Thoracic aorta (tissue), 2 donors: ENCODE data around the gene SLC35G3. TPM values are rescaled to one million over a fixed set of nuclear protein-coding genes. Genes with fewer than 3 reads are reported as not detected.

Source experiments
- ATAC-seq: fragments of 150-250 bp; one replicate; pipeline ENCODE4 v1.8.0; 2017; ENCODE audit warnings: low read depth; ENCODE audit not compliant: insufficient number of reproducible peaks, low FRiP score
- DNase-seq: peaks from one replicate; pipeline ENCODE4 v3.0.0-alpha.2; 2020; ENCODE audit warnings: low spot score
- H3K27ac ChIP-seq, 2 donors: fragments of 200-600 bp; sonication (generic); 1 replicate in 1 of 2; 2 replicates in 1 of 2; pipeline ENCODE4 v1.5.1; 2016; ENCODE audit warnings: mild to moderate bottlenecking in 2 of 2, moderate library complexity in 2 of 2
- H3K27me3 ChIP-seq: fragments of 200-600 bp; sonication (generic); replicated peaks from 2 replicates; pipeline ENCODE4 v1.6.0; 2016; ENCODE audit warnings: mild to moderate bottlenecking; ENCODE audit not compliant: insufficient read depth
- H3K36me3 ChIP-seq: fragments of 200-600 bp; sonication (generic); one replicate; pipeline ENCODE4 v1.5.1; 2016
- H3K4me1 ChIP-seq, 2 donors: fragments of 200-600 bp; sonication (generic); 1 replicate in 1 of 2; 2 replicates in 1 of 2; pipeline versions ENCODE4 v1.5.1 to v1.6.0; 2016; ENCODE audit warnings: low read depth in 2 of 2, mild to moderate bottlenecking in 1 of 2; ENCODE audit not compliant: control insufficient read depth in 1 of 2
- H3K4me3 ChIP-seq: fragments of 200-600 bp; sonication (generic); 2 replicates; pipeline ENCODE4 v1.5.1; 2016; ENCODE audit warnings: mild to moderate bottlenecking
- H3K9me3 ChIP-seq: fragments of 200-600 bp; sonication (generic); 2 replicates; pipeline ENCODE4 v1.5.1; 2016
- total RNA-seq, 2 donors: library from RNA; depleted of rRNA; stranded (reverse); fragments of >200 nt; gene quantifications; one replicate each; pipeline versions ENCODE4 v1.1.0 to v1.2.3, GENCODE V29; 2016
- TF ChIP-seq, protein P1 (sequence below): fragments of 200-600 bp; sonication (generic); IDR thresholded peaks from one replicate; pipeline ENCODE4 v1.5.1; 2019; ENCODE audit warnings: antibody characterized with exemption

Gene SLC35G3
- total RNA-seq, 2 donors from 2014 or later: not detected

DNA sequence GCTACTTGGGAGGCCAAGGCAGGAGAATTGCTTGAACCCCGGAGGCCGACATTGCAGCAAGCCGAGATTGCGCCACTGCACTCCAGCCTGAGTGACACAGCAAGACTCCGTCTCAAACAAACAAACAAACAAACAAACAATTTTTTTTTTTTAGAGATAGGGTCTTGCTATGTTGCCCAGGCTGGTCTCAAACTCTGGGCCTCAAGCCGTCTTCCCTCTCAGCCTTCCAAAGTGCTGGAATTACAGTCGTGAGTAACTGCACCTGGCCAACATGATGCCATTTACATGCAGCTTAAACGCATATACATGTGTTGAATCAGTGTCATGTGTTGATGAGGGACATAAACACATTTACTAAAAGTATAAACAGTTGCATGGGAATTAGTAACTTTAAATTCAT lies 46.7 kb upstream of the SLC35G3 start:
- Histone ChIP-seq H3K27ac (no peak overlapping the region), H3K4me3 (no peak overlapping the region), H3K36me3 (no peaks in the 10 kb centered on the region), H3K27me3 (no peaks in the 10 kb centered on the region), H3K4me1 (peaks cover 8 to 27% of the 10 kb centered on the region in 2 donors), H3K9me3 (no peaks in the 10 kb centered on the region)
- ATAC-seq (no peak), DNase-seq (no peak)
- TF ChIP-seq, protein P1, sequence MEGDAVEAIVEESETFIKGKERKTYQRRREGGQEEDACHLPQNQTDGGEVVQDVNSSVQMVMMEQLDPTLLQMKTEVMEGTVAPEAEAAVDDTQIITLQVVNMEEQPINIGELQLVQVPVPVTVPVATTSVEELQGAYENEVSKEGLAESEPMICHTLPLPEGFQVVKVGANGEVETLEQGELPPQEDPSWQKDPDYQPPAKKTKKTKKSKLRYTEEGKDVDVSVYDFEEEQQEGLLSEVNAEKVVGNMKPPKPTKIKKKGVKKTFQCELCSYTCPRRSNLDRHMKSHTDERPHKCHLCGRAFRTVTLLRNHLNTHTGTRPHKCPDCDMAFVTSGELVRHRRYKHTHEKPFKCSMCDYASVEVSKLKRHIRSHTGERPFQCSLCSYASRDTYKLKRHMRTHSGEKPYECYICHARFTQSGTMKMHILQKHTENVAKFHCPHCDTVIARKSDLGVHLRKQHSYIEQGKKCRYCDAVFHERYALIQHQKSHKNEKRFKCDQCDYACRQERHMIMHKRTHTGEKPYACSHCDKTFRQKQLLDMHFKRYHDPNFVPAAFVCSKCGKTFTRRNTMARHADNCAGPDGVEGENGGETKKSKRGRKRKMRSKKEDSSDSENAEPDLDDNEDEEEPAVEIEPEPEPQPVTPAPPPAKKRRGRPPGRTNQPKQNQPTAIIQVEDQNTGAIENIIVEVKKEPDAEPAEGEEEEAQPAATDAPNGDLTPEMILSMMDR: no peak

DNA sequence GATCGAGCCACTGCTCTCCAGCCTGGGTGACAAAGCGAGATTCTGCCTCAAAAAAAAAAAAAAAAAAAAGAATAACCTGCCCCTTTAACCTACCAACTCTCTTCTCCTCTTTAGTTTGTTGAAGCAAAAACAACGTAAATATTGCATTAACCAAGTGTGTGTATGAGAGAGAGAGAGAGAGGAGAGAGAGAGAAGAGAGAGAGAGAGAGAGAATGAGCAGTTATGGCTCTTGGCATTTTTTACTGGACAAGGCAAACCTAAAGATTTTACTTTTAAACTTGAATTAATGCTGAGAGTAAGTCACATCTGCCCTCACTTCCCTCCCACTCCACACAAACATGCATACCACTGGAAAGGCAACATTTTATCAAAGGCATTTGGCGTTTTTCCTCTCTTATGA lies 45.6 kb upstream of the SLC35G3 start:
- Histone ChIP-seq H3K27me3 (no peaks in the 10 kb centered on the region), H3K9me3 (no peaks in the 10 kb centered on the region), H3K4me3 (no peak overlapping the region), H3K4me1 (peaks cover 6 to 17% of the 10 kb centered on the region in 2 donors), H3K36me3 (no peaks in the 10 kb centered on the region), H3K27ac (no peak overlapping the region)
- TF ChIP-seq, protein P1: no peak
- DNase-seq: no peak
- ATAC-seq: no peak

DNA sequence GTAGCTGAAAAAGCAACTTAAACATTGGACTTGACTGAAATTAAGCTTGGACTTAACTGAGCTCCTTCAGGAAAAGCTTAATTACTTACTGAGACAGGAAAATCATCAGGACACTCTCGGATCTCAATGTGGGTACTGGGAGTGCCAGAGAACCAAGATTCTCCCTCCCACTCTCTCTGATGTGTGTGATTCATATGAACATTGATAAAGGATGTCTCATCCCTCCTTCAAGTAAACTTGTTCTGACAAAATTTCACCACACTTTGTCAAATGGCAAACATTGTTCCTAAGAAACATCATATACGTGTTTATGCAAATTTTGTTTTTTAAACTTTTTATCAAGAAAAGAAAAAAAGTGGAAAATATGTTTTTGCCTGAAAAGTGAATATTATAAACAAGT lies 44.6 kb upstream of the SLC35G3 start:
- ATAC-seq: no peak
- TF ChIP-seq, protein P1: no peak
- no peaks in the 10 kb centered on the region for H3K27me3 ChIP-seq
- no peak overlapping the region for H3K27ac ChIP-seq
- H3K4me1 ChIP-seq: peaks cover 0 to 7% of the 10 kb centered on the region in 2 donors
- no peak overlapping the region for H3K4me3 ChIP-seq
- H3K9me3 ChIP-seq: no peaks in the 10 kb centered on the region
- H3K36me3 ChIP-seq: no peaks in the 10 kb centered on the region
- DNase-seq: no peak

DNA sequence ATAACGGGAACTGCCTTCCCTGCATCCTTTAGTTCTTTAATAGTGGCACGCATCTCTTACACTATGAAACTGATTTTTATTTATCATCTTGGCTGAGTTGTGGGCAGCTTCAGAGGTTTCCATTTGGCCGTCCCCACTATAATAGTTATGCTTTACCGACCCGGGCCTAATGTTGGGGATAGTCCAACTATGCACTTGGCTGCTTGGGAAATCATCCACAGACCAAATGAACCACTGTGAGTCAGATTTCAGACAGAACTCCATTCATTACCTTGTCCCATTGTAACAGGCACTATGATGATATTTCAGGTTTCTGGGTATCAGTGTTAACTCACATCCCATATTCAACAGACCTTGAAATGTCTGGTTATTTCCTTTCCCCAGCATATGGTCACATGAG lies 42.6 kb upstream of the SLC35G3 start:
- TF ChIP-seq, protein P1: no peak
- H3K4me1 ChIP-seq: peaks cover 0 to 5% of the 10 kb centered on the region in 2 donors

DNA sequence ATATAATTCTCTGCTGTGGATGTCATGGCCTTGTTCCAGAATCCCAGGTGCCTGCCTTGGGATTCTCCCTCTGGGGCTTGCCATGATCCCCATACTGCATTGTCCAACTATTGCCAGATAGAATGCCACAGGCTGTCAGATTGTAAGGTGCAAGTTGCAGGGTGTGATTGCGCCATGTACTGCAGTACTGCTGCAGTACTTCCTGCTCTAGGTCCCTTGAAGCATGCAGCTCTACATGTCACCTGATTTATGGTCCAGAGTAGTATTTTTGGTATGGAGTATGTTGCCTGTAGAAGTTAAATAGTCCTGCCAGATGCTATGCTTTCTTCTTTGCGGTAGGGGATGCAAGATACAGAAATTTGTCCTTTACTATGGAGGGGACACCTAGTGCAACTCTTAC lies 41.7 kb upstream of the SLC35G3 start:
- no peak for ATAC-seq
- H3K4me1 ChIP-seq: no peaks in the 10 kb centered on the region
- DNase-seq: no peak
- no peaks in the 10 kb centered on the region for H3K27me3 ChIP-seq
- H3K36me3 ChIP-seq: no peaks in the 10 kb centered on the region
- no peak overlapping the region for H3K27ac ChIP-seq
- H3K4me3 ChIP-seq: no peak overlapping the region
- TF ChIP-seq, protein P1: no peak
- no peaks in the 10 kb centered on the region for H3K9me3 ChIP-seq

More for the DNA sequence above, 42.6 kb upstream of the SLC35G3 start:
- no peaks in the 10 kb centered on the region for H3K36me3 ChIP-seq
- H3K9me3 ChIP-seq: no peaks in the 10 kb centered on the region
- H3K4me3 ChIP-seq: no peak overlapping the region
- DNase-seq: no peak
- no peak for ATAC-seq
- H3K27me3 ChIP-seq: no peaks in the 10 kb centered on the region
- H3K27ac ChIP-seq: no peak overlapping the region
